A549 (cell line): ENCODE measurements around the gene CPA5. TPM values are rescaled to one million over a fixed set of nuclear protein-coding genes. Genes with fewer than 3 reads are reported as not detected.
A peak's percentile ranks its signal among the peaks of the same experiment; 100 is the strongest.

Experiments used
- ATAC-seq, 2 experiments: fragments of 200-7000 bp in 1 of 2; fragments of >200 bp in 1 of 2; cut with Nextera tagmentation in 1 of 2; cut with Tn5 transposase in 1 of 2; 3 replicates each; pipeline versions ENCODE4 v1.8.0 to v1.9.1; 2018 to 2020; ENCODE audit warnings: mild to moderate bottlenecking in 1 of 2, moderate library complexity in 1 of 2
- CTCF ChIA-PET: fragments of 300-600 bp; sonication (Branson Sonifier 250); formaldehyde crosslinking; extraction: SDS; loops from one replicate; lab custom pipeline; 2021; ENCODE audit warnings: antibody characterized with exemption, inconsistent platforms; lab: Yijun Ruan, JAX
- POLR2A ChIA-PET: fragments of 350-600 bp; formaldehyde crosslinking; extraction: SDS; loops from one replicate; lab custom pipeline; 2021; ENCODE audit warnings: antibody characterized with exemption, inconsistent platforms; lab: Yijun Ruan, JAX
- DNase-seq, 2 experiments: peaks; one replicate each; pipeline versions ENCODE4 v3.0.0 to v3.0.0-alpha.2; 2011 to 2016; ENCODE audit warnings: low read depth in 1 of 2, low spot score in 1 of 2
- FAIRE-seq: peaks from 2 replicates; lab custom pipeline; 2011; peaks lifted over from hg19 to GRCh38; lab: Jason Lieb, UNC
- H3K27ac ChIP-seq, 2 experiments: fragments of >200 bp; sonication (Bioruptor Twin); formaldehyde crosslinking; 3 replicates each; pipeline ENCODE4 v1.5.1; 2016 to 2017
- H3K4me1 ChIP-seq: fragments of >200 bp; sonication (Bioruptor Twin); formaldehyde crosslinking; 3 replicates; pipeline ENCODE4 v1.6.1; 2016
- H3K4me2 ChIP-seq: fragments of >200 bp; sonication (Bioruptor Twin); formaldehyde crosslinking; 3 replicates; pipeline ENCODE4 v1.6.1; 2016
- H3K4me3 ChIP-seq: fragments of >200 bp; sonication (Bioruptor Twin); formaldehyde crosslinking; 3 replicates; pipeline ENCODE4 v1.5.1; 2016
- H3K9me3 ChIP-seq: fragments of >200 bp; sonication (Bioruptor Twin); formaldehyde crosslinking; 3 replicates; pipeline ENCODE4 v1.6.1; 2016
- BHLHE40 ChIP-seq: IDR thresholded peaks from 2 replicates; pipeline ENCODE4 v1.6.1; 2012; ENCODE audit warnings: low read depth, low read length, inconsistent platforms
- CBX2 ChIP-seq: fragments of 200-600 bp; sonication (generic); IDR thresholded peaks from 2 replicates; pipeline ENCODE4 v1.6.1; 2016; ENCODE audit warnings: low read depth, mild to moderate bottlenecking, borderline replicate concordance
- CHD4 ChIP-seq: fragments of 200-600 bp; sonication (generic); IDR thresholded peaks from 2 replicates; pipeline ENCODE4 v1.6.1; 2016; ENCODE audit warnings: antibody characterized with exemption, mild to moderate bottlenecking, borderline replicate concordance
- E2F6 ChIP-seq: IDR thresholded peaks from 2 replicates; pipeline ENCODE4 v1.6.1; 2012; ENCODE audit warnings: low read depth, borderline replicate concordance
- EHF ChIP-seq: fragments of 250-450 bp; sonication (Bioruptor Pico); IDR thresholded peaks from 2 replicates; pipeline ENCODE4 v1.5.0; 2020; ENCODE audit warnings: mild to moderate bottlenecking
- EP300 ChIP-seq, 2 experiments: fragments of >200 bp; sonication (Bioruptor Twin); formaldehyde crosslinking; IDR thresholded peaks; 2 replicates in 1 of 2; 3 replicates in 1 of 2; pipeline ENCODE4 v1.6.1; 2016 to 2017
- FOSB ChIP-seq: fragments of 250-450 bp; sonication (Bioruptor Pico); IDR thresholded peaks from 2 replicates; pipeline ENCODE4 v1.5.0; 2020; ENCODE audit warnings: mild to moderate bottlenecking, moderate library complexity
- HOXB5 ChIP-seq: fragments of 250-450 bp; sonication (Bioruptor Pico); IDR thresholded peaks from 2 replicates; pipeline ENCODE4 v1.5.0; 2020; ENCODE audit warnings: mild to moderate bottlenecking, moderate library complexity
- JUN ChIP-seq, 2 experiments: fragments of >200 bp; sonication (Bioruptor Twin); formaldehyde crosslinking; IDR thresholded peaks; 2 replicates in 1 of 2; 3 replicates in 1 of 2; pipeline ENCODE4 v1.6.1; 2016 to 2017
- JUNB ChIP-seq: fragments of >200 bp; sonication (Bioruptor Twin); formaldehyde crosslinking; IDR thresholded peaks from 2 replicates; pipeline ENCODE4 v1.6.1; 2016
- KDM1A ChIP-seq: fragments of 200-600 bp; sonication (generic); IDR thresholded peaks from 2 replicates; pipeline ENCODE4 v1.6.1; 2016; ENCODE audit warnings: low read depth, mild to moderate bottlenecking
- PHF8 ChIP-seq: fragments of 200-600 bp; sonication (generic); IDR thresholded peaks from 2 replicates; pipeline ENCODE4 v1.6.1; 2016; ENCODE audit warnings: low read depth, mild to moderate bottlenecking, antibody characterized with exemption, moderate library complexity, borderline replicate concordance
- POLR2AphosphoS2 ChIP-seq: conservative IDR thresholded peaks from 2 replicates; pipeline ENCODE4 v1.6.1; 2012; ENCODE audit warnings: low read length, improper control_type of control experiment, inconsistent platforms
- RAD21 ChIP-seq, 2 experiments: fragments of >200 bp in 1 of 2; sonication (Bioruptor Twin) in 1 of 2; formaldehyde crosslinking in 1 of 2; IDR thresholded peaks in 1 of 2; conservative IDR thresholded peaks in 1 of 2; 2 replicates in 1 of 2; 3 replicates in 1 of 2; pipeline ENCODE4 v1.6.1; 2012 to 2018; ENCODE audit warnings: inconsistent platforms in 1 of 2
- RNF2 ChIP-seq: fragments of 200-600 bp; sonication (generic); IDR thresholded peaks from 2 replicates; pipeline ENCODE4 v1.6.1; 2016; ENCODE audit warnings: low read depth, mild to moderate bottlenecking, antibody characterized with exemption, moderate library complexity, borderline replicate concordance
- SMC3 ChIP-seq: fragments of >200 bp; sonication (Bioruptor Twin); formaldehyde crosslinking; IDR thresholded peaks from 3 replicates; pipeline ENCODE4 v1.6.1; 2018; ENCODE audit warnings: inconsistent platforms
- TP53 ChIP-seq: fragments of 250-450 bp; sonication (Bioruptor Pico); IDR thresholded peaks from 2 replicates; pipeline ENCODE4 v1.5.0; 2021; ENCODE audit warnings: mild to moderate bottlenecking, moderate library complexity
- ZNF302 ChIP-seq: fragments of 250-450 bp; sonication (Bioruptor Pico); IDR thresholded peaks from 2 replicates; pipeline ENCODE4 v1.9.0; 2021; ENCODE audit warnings: inconsistent platforms, mild to moderate bottlenecking, moderate library complexity
- ZSCAN20 ChIP-seq: fragments of 250-450 bp; sonication (Bioruptor Pico); IDR thresholded peaks from 2 replicates; pipeline ENCODE4 v1.8.0; 2022; ENCODE audit warnings: mild to moderate bottlenecking, moderate library complexity
- WGBS: methylation state at CpG from one replicate; pipeline ENCODE4 v1.1.6; 2017; ENCODE audit errors: missing lambda C conversion rate; 5-methylcytosine and 5-hydroxymethylcytosine counted together
- polyA plus RNA-seq, 4 experiments: library from polyadenylated mRNA; depleted of rRNA in 3 of 4; stranded (reverse); fragments of >200 nt; fragmentation: RNase III in 1 of 4; extraction: RNeasy Plus Mini Kit Qiagen cat#74134 plus additional on column Dnase treatment in 1 of 4; gene quantifications; 2 replicates in 3 of 4; 3 replicates in 1 of 4; pipeline ENCODE4 v1.2.3, GENCODE V29; 2011 to 2017
- TF ChIP-seq, protein P1 (sequence below): fragments of 250-450 bp; sonication (Bioruptor Pico); IDR thresholded peaks from 2 replicates; pipeline ENCODE4 v1.5.0; 2020; ENCODE audit warnings: low read depth, mild to moderate bottlenecking, moderate library complexity
- TF ChIP-seq, protein P2 (sequence below): fragments of 200-600 bp; sonication (generic); IDR thresholded peaks from 2 replicates; pipeline ENCODE4 v1.6.1; 2016; ENCODE audit warnings: antibody characterized with exemption, mild to moderate bottlenecking, moderate library complexity
- TF ChIP-seq, protein P3 (sequence below): fragments of >200 bp; sonication (Bioruptor Twin); formaldehyde crosslinking; IDR thresholded peaks from 2 replicates; pipeline ENCODE4 v1.6.1; 2016
- TF ChIP-seq, protein P4 (sequence below): fragments of >200 bp; sonication (Bioruptor Twin); formaldehyde crosslinking; IDR thresholded peaks from 3 replicates; pipeline ENCODE4 v1.6.1; 2016

The CPA5 gene
- polyA plus RNA-seq, 2 of the 4 experiments (the other 2 are of a cell fraction): not detected

- no peak for TF ChIP-seq JUN (IDR thresholded peaks at IDR 0.05)
These were observed 10.3 kb upstream of the CPA5 start (continued) for GRCh38 chr7:130334274-130334673.

- Histone ChIP-seq H3K4me2 (no peak overlapping the region), H3K4me3 (no peak overlapping the region), H3K4me1 (no peaks in the 10 kb centered on the region), H3K9me3 (0 out of 3 replicates have a peak, but pooled peaks cover 9% of the 10 kb centered on the region), H3K27ac (no peak overlapping the region)
- ChIA-PET CTCF (interaction anchor here (1.2 to 1.3 kb wide), 3 partner anchors 10 to 94 kb away, joined by 3 to 6 read pairs (median 4); no protein-coding TSS in a partner anchor), POLR2A (no interaction called here)
- 69% methylated on average over 5 of the region's 6 CpGs for WGBS
- DNase-seq: no peak
- peak in 1 of 2 experiments; percentile 26; a peak in 1 of 6 replicates for ATAC-seq
- FAIRE-seq: no peak
- TF ChIP-seq PHF8 (no peak), E2F6 (no peak), FOSB (CRISPR knock-in tag) (no peak), POLR2AphosphoS2 (no peak), JUNB (no peak), CHD4 (no peak), TP53 (CRISPR knock-in tag) (no peak), RAD21 (conservative IDR thresholded peaks at IDR 0.05 in 1 of 2, IDR thresholded peaks at IDR 0.05 in 1 of 2) (no peak), ZNF302 (CRISPR knock-in tag) (no peak)
- TF ChIP-seq, protein P1, sequence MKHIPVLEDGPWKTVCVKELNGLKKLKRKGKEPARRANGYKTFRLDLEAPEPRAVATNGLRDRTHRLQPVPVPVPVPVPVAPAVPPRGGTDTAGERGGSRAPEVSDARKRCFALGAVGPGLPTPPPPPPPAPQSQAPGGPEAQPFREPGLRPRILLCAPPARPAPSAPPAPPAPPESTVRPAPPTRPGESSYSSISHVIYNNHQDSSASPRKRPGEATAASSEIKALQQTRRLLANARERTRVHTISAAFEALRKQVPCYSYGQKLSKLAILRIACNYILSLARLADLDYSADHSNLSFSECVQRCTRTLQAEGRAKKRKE (CRISPR knock-in tag): no peak
- TF ChIP-seq, protein P2, sequence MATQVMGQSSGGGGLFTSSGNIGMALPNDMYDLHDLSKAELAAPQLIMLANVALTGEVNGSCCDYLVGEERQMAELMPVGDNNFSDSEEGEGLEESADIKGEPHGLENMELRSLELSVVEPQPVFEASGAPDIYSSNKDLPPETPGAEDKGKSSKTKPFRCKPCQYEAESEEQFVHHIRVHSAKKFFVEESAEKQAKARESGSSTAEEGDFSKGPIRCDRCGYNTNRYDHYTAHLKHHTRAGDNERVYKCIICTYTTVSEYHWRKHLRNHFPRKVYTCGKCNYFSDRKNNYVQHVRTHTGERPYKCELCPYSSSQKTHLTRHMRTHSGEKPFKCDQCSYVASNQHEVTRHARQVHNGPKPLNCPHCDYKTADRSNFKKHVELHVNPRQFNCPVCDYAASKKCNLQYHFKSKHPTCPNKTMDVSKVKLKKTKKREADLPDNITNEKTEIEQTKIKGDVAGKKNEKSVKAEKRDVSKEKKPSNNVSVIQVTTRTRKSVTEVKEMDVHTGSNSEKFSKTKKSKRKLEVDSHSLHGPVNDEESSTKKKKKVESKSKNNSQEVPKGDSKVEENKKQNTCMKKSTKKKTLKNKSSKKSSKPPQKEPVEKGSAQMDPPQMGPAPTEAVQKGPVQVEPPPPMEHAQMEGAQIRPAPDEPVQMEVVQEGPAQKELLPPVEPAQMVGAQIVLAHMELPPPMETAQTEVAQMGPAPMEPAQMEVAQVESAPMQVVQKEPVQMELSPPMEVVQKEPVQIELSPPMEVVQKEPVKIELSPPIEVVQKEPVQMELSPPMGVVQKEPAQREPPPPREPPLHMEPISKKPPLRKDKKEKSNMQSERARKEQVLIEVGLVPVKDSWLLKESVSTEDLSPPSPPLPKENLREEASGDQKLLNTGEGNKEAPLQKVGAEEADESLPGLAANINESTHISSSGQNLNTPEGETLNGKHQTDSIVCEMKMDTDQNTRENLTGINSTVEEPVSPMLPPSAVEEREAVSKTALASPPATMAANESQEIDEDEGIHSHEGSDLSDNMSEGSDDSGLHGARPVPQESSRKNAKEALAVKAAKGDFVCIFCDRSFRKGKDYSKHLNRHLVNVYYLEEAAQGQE: no peak
These were observed 7.1 kb upstream of the CPA5 start for GRCh38 chr7:130337410-130337971.

GRCh38 chr7:130338233-130338632 lies 6.4 kb upstream of the CPA5 start:
- Histone ChIP-seq H3K27ac (no peak overlapping the region), H3K4me1 (no peaks in the 10 kb centered on the region), H3K9me3 (0 out of 3 replicates have a peak, but pooled peaks cover 9% of the 10 kb centered on the region), H3K4me3 (no peak overlapping the region), H3K4me2 (no peak overlapping the region)
- ATAC-seq (no peak), DNase-seq (no peak), FAIRE-seq (no peak)
- 87% methylated on average over 3 of the region's 3 CpGs for WGBS
- TF ChIP-seq, protein P1 (CRISPR knock-in tag): no peak
- TF ChIP-seq ZSCAN20: no peak
- POLR2A ChIA-PET: no interaction called here
- CTCF ChIA-PET: interaction anchor here (0.7 to 1.2 kb wide), 2 partner anchors 15 to 95 kb away, joined by 3 read pairs; no protein-coding TSS in a partner anchor

- ATAC-seq (no peak), FAIRE-seq (no peak), DNase-seq (no peak)
- H3K4me3 ChIP-seq: no peak overlapping the region
- no peak for TF ChIP-seq CBX2
- TF ChIP-seq RNF2: no peak
- TF ChIP-seq, protein P3, sequence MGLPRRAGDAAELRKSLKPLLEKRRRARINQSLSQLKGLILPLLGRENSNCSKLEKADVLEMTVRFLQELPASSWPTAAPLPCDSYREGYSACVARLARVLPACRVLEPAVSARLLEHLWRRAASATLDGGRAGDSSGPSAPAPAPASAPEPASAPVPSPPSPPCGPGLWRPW: no peak
- TF ChIP-seq BHLHE40: no peak
- TF ChIP-seq EP300 (IDR thresholded peaks at IDR 0.05): no peak
- TF ChIP-seq HOXB5 (CRISPR knock-in tag): no peak
- no peak for TF ChIP-seq EHF (CRISPR knock-in tag)
- TF ChIP-seq JUNB: no peak
- TF ChIP-seq KDM1A: no peak
- TF ChIP-seq, protein P4, sequence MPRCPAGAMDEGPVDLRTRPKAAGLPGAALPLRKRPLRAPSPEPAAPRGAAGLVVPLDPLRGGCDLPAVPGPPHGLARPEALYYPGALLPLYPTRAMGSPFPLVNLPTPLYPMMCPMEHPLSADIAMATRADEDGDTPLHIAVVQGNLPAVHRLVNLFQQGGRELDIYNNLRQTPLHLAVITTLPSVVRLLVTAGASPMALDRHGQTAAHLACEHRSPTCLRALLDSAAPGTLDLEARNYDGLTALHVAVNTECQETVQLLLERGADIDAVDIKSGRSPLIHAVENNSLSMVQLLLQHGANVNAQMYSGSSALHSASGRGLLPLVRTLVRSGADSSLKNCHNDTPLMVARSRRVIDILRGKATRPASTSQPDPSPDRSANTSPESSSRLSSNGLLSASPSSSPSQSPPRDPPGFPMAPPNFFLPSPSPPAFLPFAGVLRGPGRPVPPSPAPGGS: no peak
- TF ChIP-seq ZSCAN20: no peak
- no peak for TF ChIP-seq SMC3
- WGBS: 62% methylated on average over 4 of the region's 4 CpGs
- no peak overlapping the region for H3K4me2 ChIP-seq
- ChIA-PET CTCF (interaction anchor here (1.9 kb wide), 1 partner anchor 16 kb away, joined by 8 read pairs; no protein-coding TSS in a partner anchor), POLR2A (no interaction called here)
- no peaks in the 10 kb centered on the region for H3K4me1 ChIP-seq
- H3K27ac ChIP-seq: no peak overlapping the region
- 0 out of 3 replicates have a peak, but pooled peaks cover 9% of the 10 kb centered on the region for H3K9me3 ChIP-seq
These were observed 2.7 kb upstream of the CPA5 start for GRCh38 chr7:130341882-130342281.
